Breast epithelium (tissue), 3 donors: Measurements from ENCODE around the gene UBR3.

Experiments
- CTCF ChIP-seq, 3 donors: fragments of 450-650 bp; IDR thresholded peaks; one replicate each; pipeline ENCODE4 v1.5.1; 2016 to 2017; ENCODE audit warnings: antibody characterized with exemption in 3 of 3, mild to moderate bottlenecking in 3 of 3, moderate library complexity in 3 of 3
- POLR2A ChIP-seq: fragments of 450-650 bp; IDR thresholded peaks from one replicate; pipeline ENCODE4 v1.6.1; 2016; ENCODE audit warnings: antibody characterized with exemption, mild to moderate bottlenecking, moderate library complexity

GRCh38 chr2:169819106-169819505 lies 8.1 kb upstream of the UBR3 start:
- TF ChIP-seq CTCF (IDR thresholded peaks at IDR 0.05) (no peak), POLR2A (no peak)
